GM23248 (cell line): ENCODE measurements around the gene SPG7. TPM values are rescaled to one million over a fixed set of nuclear protein-coding genes. Genes with fewer than 3 reads are reported as not detected.
"Not testable (repeated sequence)": the region's sequence is repeated elsewhere in the genome, so short reads cannot be mapped to it uniquely, and the experiment has no call there.

Experiments used
- DNase-seq: peaks from one replicate; pipeline ENCODE4 v3.0.0-alpha.2; 2015
- H2AFZ ChIP-seq: fragments of 200-600 bp; sonication (generic); 2 replicates; pipeline ENCODE4 v1.6.1; 2016; ENCODE audit warnings: antibody characterized with exemption
- H3F3A ChIP-seq: fragments of 200-600 bp; sonication (generic); 2 replicates; pipeline ENCODE4 v1.6.1; 2016; ENCODE audit warnings: mild to moderate bottlenecking, antibody characterized with exemption, mixed run types; ENCODE audit not compliant: insufficient read depth
- H3K27ac ChIP-seq: fragments of 200-600 bp; sonication (generic); 2 replicates; pipeline ENCODE4 v1.5.1; 2016; ENCODE audit warnings: mild to moderate bottlenecking
- H3K27me3 ChIP-seq: fragments of 200-600 bp; sonication (generic); replicated peaks from 2 replicates; pipeline ENCODE4 v1.6.1; 2016; ENCODE audit warnings: mild to moderate bottlenecking; ENCODE audit not compliant: insufficient read depth
- H3K36me3 ChIP-seq: fragments of 200-600 bp; sonication (generic); 2 replicates; pipeline ENCODE4 v1.6.1; 2016; ENCODE audit warnings: low read depth, mild to moderate bottlenecking
- H3K4me1 ChIP-seq: fragments of 200-600 bp; sonication (generic); 2 replicates; pipeline ENCODE4 v1.6.1; 2016; ENCODE audit warnings: mild to moderate bottlenecking; ENCODE audit not compliant: insufficient read depth
- H3K4me2 ChIP-seq: fragments of 200-600 bp; sonication (generic); one replicate; pipeline ENCODE4 v1.6.1; 2016; ENCODE audit warnings: mild to moderate bottlenecking; ENCODE audit not compliant: unreplicated experiment
- H3K4me3 ChIP-seq: fragments of 200-600 bp; sonication (generic); 2 replicates; pipeline ENCODE4 v1.5.1; 2016; ENCODE audit warnings: mild to moderate bottlenecking
- H3K79me2 ChIP-seq: fragments of 200-600 bp; sonication (generic); 2 replicates; pipeline ENCODE4 v1.6.1; 2016; ENCODE audit warnings: mild to moderate bottlenecking; ENCODE audit not compliant: insufficient read depth
- H3K9ac ChIP-seq: fragments of 200-600 bp; sonication (generic); 2 replicates; pipeline ENCODE4 v1.6.1; 2016; ENCODE audit warnings: mild to moderate bottlenecking
- H3K9me2 ChIP-seq: fragments of 200-600 bp; sonication (generic); 2 replicates; pipeline ENCODE4 v1.6.1; 2016; ENCODE audit warnings: mixed run types, mild to moderate bottlenecking, moderate library complexity; ENCODE audit not compliant: insufficient read depth
- H3K9me3 ChIP-seq: fragments of 200-600 bp; sonication (generic); one replicate; pipeline ENCODE4 v1.6.1; 2017; ENCODE audit warnings: low read depth
- H4K20me1 ChIP-seq: fragments of 200-600 bp; sonication (generic); 2 replicates; pipeline ENCODE4 v1.6.0; 2016; ENCODE audit not compliant: insufficient read depth
- EZH2 ChIP-seq: fragments of 200-600 bp; sonication (generic); IDR thresholded peaks from 2 replicates; pipeline ENCODE4 v1.6.1; 2018; ENCODE audit warnings: antibody characterized with exemption, mild to moderate bottlenecking; ENCODE audit not compliant: insufficient read depth, poor library complexity, severe bottlenecking
- EZH2phosphoT487 ChIP-seq: fragments of 200-600 bp; sonication (generic); IDR thresholded peaks from 2 replicates; pipeline ENCODE4 v1.6.1; 2018; ENCODE audit warnings: antibody characterized with exemption, moderate library complexity, mild to moderate bottlenecking, low read depth; ENCODE audit not compliant: insufficient read depth
- WGBS, 2 experiments: methylation state at CpG; one replicate each; pipeline ENCODE4 v1.1.6; 2015 to 2017; ENCODE audit warnings: low lambda C conversion rate in 2 of 2, low coverage in 1 of 2; ENCODE audit errors: missing lambda C conversion rate in 2 of 2; 5-methylcytosine and 5-hydroxymethylcytosine counted together
- in situ Hi-C: fragments of 300-500 bp; cut with MboI; formaldehyde crosslinking; loops from 2 replicates; pipeline ENCODE4 v1.15.0; 2020
- polyA plus RNA-seq: library from polyadenylated mRNA; unstranded; fragments of >200 nt; fragmentation: Nextera tagmentation; extraction: Ambion mirVana; gene quantifications from 2 replicates; pipeline ENCODE4 v1.2.1, GENCODE V29; 2016
- total RNA-seq: library from RNA; depleted of rRNA; stranded (reverse); fragments of >200 nt; shearing (Covaris generic); gene quantifications from 2 replicates; pipeline ENCODE4 v1.2.3, GENCODE V29; 2014

Gene SPG7
- total and polyA plus RNA-seq, 2 experiments from 2014 or later, result 53.9 to 155 TPM

DNA sequence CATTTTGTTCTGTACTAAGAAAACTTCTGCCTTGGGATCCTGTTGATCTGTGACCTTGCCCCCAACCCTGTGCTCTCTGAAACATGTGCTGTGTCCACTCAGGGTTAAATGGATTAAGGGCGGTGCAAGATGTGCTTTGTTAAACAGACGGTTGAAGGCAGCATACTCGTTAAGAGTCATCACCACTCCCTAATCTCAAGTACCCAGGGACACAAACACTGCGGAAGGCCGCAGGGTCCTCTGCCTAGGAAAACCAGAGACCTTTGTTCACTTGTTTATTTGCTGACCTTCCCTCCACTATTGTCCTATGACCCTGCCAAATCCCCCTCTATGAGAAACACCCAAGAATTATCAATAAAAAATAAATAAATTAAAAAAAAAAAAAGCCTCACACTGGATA, 44.9 kb upstream of the SPG7 start:
- H3K27ac ChIP-seq, DNase-seq, H3K4me2 ChIP-seq, in situ Hi-C loops, H3K36me3 ChIP-seq, H3K9ac ChIP-seq, H3K4me1 ChIP-seq, H3K4me3 ChIP-seq, H3K27me3 ChIP-seq, H3K9me3 ChIP-seq, H3K9me2 ChIP-seq, H2AFZ ChIP-seq: not testable (repeated sequence)
- Histone ChIP-seq H3F3A (peaks cover 19% of the 10 kb centered on the region; the same call in 1 of the 2 replicates), H4K20me1 (peaks cover 42% of the 10 kb centered on the region), H3K79me2 (peaks cover 99% of the 10 kb centered on the region)
- WGBS, 2 experiments, result 59 to 65% methylated on average over 5 of the region's 5 CpGs

DNA sequence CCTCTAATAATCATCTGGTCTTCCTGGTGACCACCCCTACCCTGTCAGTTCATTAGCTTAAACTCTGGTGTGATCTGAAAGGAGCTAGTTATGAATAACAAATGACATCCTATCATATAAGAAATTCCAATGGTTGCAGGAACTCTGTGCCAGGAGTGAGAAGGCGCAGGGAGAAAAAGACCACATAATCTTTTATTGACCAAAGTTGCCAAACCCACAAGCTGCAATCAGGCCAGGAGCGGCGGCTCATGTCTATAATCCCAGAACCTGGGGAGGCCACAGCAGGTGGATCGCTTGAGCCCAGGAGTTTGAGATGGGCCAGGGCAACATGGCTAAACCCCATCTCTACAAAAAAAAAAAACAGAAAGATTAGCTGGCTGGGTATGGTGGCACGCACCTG, 41.3 kb upstream of the SPG7 start:
- in situ Hi-C loops, result no loop called here
- H3K27ac ChIP-seq, result no peak overlapping the region
- H3K4me2 ChIP-seq, result no peak overlapping the region
- no peaks in the 10 kb centered on the region for H3K27me3 ChIP-seq
- no peaks in the 10 kb centered on the region for H3K9me3 ChIP-seq
- no peak for DNase-seq
- peaks cover 21% of the 10 kb centered on the region for H3K4me1 ChIP-seq
- H3K9ac ChIP-seq, result no peak overlapping the region
- H4K20me1 ChIP-seq, result peaks cover 69% of the 10 kb centered on the region
- TF ChIP-seq EZH2 (no peak), EZH2phosphoT487 (no peak)
- H3K36me3 ChIP-seq, result 0 out of 2 replicates have a peak, but pooled peaks cover 6% of the 10 kb centered on the region
- WGBS, 2 experiments, result 99 to 100% methylated on average over 5 of the region's 5 CpGs
- no peak overlapping the region for H2AFZ ChIP-seq
- no peaks in the 10 kb centered on the region for H3K9me2 ChIP-seq
- H3K79me2 ChIP-seq, result peaks cover 99% of the 10 kb centered on the region
- peaks cover 35% of the 10 kb centered on the region for H3F3A ChIP-seq
- H3K4me3 ChIP-seq, result no peak overlapping the region

DNA sequence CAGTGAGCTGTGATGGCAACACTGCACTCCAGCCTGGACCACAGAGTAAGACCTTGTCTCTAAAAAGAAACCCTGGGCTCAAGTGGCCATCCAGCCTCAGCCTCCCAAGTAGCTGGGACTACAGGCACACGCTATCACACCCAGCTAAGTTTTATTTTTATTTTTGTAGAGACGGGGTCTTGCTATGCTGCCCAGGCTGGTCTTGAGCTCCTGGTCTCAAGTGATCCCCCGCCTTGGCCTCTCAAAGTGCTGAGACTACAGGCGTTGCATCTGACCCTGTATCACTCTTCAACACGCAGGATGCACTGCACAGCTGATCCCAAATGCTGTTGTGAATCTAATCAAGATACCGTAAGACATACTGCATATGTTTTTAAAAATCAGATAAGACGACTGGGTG, 40.8 kb upstream of the SPG7 start:
- TF ChIP-seq EZH2 (no peak), EZH2phosphoT487 (no peak)
- WGBS, 2 experiments, result 83 to 91% methylated on average over 7 of the region's 7 CpGs

DNA sequence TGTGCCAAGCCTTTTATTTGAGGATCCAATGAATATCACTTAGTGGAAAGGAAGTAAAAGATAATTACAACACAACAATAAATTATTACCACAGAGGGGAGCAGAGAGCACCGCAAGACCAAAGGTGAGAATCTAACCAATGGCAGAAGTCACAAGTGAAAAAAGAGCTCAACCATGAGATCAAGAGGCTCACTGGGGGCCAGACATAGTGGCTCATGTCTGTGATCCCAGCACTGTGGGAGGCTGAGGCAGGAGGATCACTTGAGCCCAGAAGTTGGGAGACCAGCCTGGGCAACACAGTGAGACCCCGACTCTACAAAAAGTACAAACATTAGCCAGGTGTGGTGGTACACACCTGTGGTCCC, 35.5 kb upstream of the SPG7 start:
- Histone ChIP-seq H3K4me3 (no peak overlapping the region), H3K4me1 (peaks cover 51% of the 10 kb centered on the region), H3K9me2 (no peaks in the 10 kb centered on the region), H3K36me3 (0 out of 2 replicates have a peak, but pooled peaks cover 5% of the 10 kb centered on the region), H3K9me3 (no peaks in the 10 kb centered on the region), H3K9ac (no peak overlapping the region), H2AFZ (no peak overlapping the region), H3K27me3 (no peaks in the 10 kb centered on the region), H4K20me1 (peaks cover 84% of the 10 kb centered on the region), H3K4me2 (no peak overlapping the region), H3F3A (peaks cover 34% of the 10 kb centered on the region), H3K27ac (peak overlapping the region; percentile 72), H3K79me2 (peaks cover 100% of the 10 kb centered on the region)
- no peak for DNase-seq
- in situ Hi-C loops, result no loop called here
- no peak for TF ChIP-seq EZH2phosphoT487
- no peak for TF ChIP-seq EZH2
- WGBS, 2 experiments, result 94 to 95% methylated on average over 2 of the region's 2 CpGs

More for the DNA sequence above, 40.8 kb upstream of the SPG7 start:
- H3K9me3 ChIP-seq, result no peaks in the 10 kb centered on the region
- peaks cover 74% of the 10 kb centered on the region for H4K20me1 ChIP-seq
- no peaks in the 10 kb centered on the region for H3K27me3 ChIP-seq
- no peak overlapping the region for H3K4me3 ChIP-seq
- H3K36me3 ChIP-seq, result 0 out of 2 replicates have a peak, but pooled peaks cover 6% of the 10 kb centered on the region
- no peak for DNase-seq
- H3K4me1 ChIP-seq, result peaks cover 26% of the 10 kb centered on the region
- in situ Hi-C loops, result no loop called here
- peaks cover 39% of the 10 kb centered on the region for H3F3A ChIP-seq
- H2AFZ ChIP-seq, result no peak overlapping the region
- no peak overlapping the region for H3K4me2 ChIP-seq
- H3K79me2 ChIP-seq, result peaks cover 99% of the 10 kb centered on the region
- H3K9me2 ChIP-seq, result no peaks in the 10 kb centered on the region
- no peak overlapping the region for H3K9ac ChIP-seq
- H3K27ac ChIP-seq, result no peak overlapping the region

DNA sequence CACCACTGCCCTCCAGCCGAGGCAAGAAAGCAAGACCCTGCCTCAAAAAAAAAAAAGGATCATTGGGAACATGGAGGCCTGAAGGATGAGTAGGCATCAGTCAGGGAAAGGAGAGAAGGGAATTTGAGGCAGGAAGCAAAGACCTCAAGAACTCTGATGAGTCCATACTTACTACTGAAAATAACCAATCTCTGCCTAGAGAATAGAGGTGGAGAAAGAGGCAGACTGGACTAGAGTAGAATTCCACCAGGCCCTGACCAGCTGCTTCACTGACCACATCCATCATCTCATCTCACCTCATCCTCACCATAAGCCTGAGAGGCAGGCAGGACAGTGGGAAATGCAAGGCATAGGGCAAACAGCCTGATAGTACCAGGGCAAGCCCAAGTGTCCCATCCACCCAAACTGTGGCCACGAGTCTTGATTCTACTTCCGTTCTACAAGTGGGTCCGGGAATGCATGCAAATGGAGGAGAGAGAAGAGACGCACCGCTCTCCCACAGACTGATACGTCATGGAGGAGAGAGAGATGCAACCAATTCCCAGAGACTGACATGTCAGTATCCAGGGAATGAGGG, 35.0 kb upstream of the SPG7 start:
- in situ Hi-C loops, result no loop called here
- Histone ChIP-seq H3K9ac (no peak overlapping the region), H3K79me2 (peaks cover 100% of the 10 kb centered on the region), H3K4me3 (no peak overlapping the region), H3F3A (peaks cover 33% of the 10 kb centered on the region), H3K9me3 (no peaks in the 10 kb centered on the region), H4K20me1 (peaks cover 79% of the 10 kb centered on the region), H3K36me3 (no peaks in the 10 kb centered on the region), H3K4me2 (no peak overlapping the region), H3K27me3 (no peaks in the 10 kb centered on the region), H3K4me1 (peaks cover 57% of the 10 kb centered on the region), H3K9me2 (no peaks in the 10 kb centered on the region), H2AFZ (no peak overlapping the region), H3K27ac (peak overlapping the region; percentile 72)
- WGBS, 2 experiments, result 87 to 92% methylated on average over 7 of the region's 7 CpGs
- TF ChIP-seq EZH2phosphoT487, result no peak
- TF ChIP-seq EZH2, result no peak
- no peak for DNase-seq
